Breast epithelium (tissue), 4 donors: ENCODE data around the gene DHDH. TPM values are rescaled to one million over a fixed set of nuclear protein-coding genes. Genes with fewer than 3 reads are reported as not detected.

ENCODE experiments used
- DNase-seq, 2 donors: peaks; one replicate each; pipeline ENCODE4 v3.0.0-alpha.2; 2019; ENCODE audit warnings: low spot score in 2 of 2
- H3K27ac ChIP-seq, 2 donors: fragments of 200-600 bp; sonication (generic) in 1 of 2; one replicate each; pipeline ENCODE4 v1.5.1; 2016 to 2019; ENCODE audit warnings: mild to moderate bottlenecking in 1 of 2
- H3K27me3 ChIP-seq, 2 donors: fragments of 200-600 bp; sonication (generic) in 1 of 2; one replicate each; pipeline versions ENCODE4 v1.5.1 to v1.6.0; 2017 to 2019; ENCODE audit warnings: control low read depth in 1 of 2, mild to moderate bottlenecking in 1 of 2
- H3K36me3 ChIP-seq: fragments of 200-600 bp; one replicate; pipeline ENCODE4 v1.5.1; 2019
- H3K4me1 ChIP-seq, 2 donors: fragments of 200-600 bp; sonication (generic); one replicate each; pipeline ENCODE4 v1.5.1; 2016 to 2019; ENCODE audit warnings: control low read depth in 1 of 2
- H3K4me3 ChIP-seq, 3 donors: fragments of 200-600 bp; sonication (generic); 1 replicate in 2 of 3; 2 replicates in 1 of 3; pipeline ENCODE4 v1.5.1; 2016 to 2019; ENCODE audit warnings: mild to moderate bottlenecking in 3 of 3, moderate library complexity in 2 of 3
- H3K9me3 ChIP-seq, 2 donors: fragments of 200-600 bp; sonication (generic) in 1 of 2; one replicate each; pipeline ENCODE4 v1.5.1; 2016 to 2019; ENCODE audit warnings: control low read depth in 1 of 2
- POLR2A ChIP-seq: fragments of 450-650 bp; IDR thresholded peaks from one replicate; pipeline ENCODE4 v1.6.1; 2016; ENCODE audit warnings: antibody characterized with exemption, mild to moderate bottlenecking, moderate library complexity
- POLR2AphosphoS5 ChIP-seq, 3 donors: sonication (generic); formaldehyde crosslinking; IDR thresholded peaks; one replicate each; pipeline ENCODE4 v1.6.1; 2017; ENCODE audit warnings: antibody characterized with exemption in 3 of 3
- intact Hi-C: fragments of 100-400 bp; cut with DNase I; formaldehyde crosslinking; loops from one replicate; pipeline ENCODE4 v1.15.1; 2023; ENCODE audit warnings: low total_unique reads
- total RNA-seq, 3 donors: library from RNA; depleted of rRNA; stranded (reverse); fragments of >200 nt; gene quantifications; one replicate each; pipeline ENCODE4 v1.1.0, GENCODE V29; 2016
- TF ChIP-seq, protein P1 (sequence below), 3 donors: fragments of 450-650 bp; IDR thresholded peaks; one replicate each; pipeline ENCODE4 v1.5.1; 2016 to 2017; ENCODE audit warnings: antibody characterized with exemption in 3 of 3, mild to moderate bottlenecking in 3 of 3, moderate library complexity in 3 of 3

DHDH gene
- total RNA-seq, 3 donors from 2014 or later = 0.96 to 1.3 TPM; not detected in 1

DNA sequence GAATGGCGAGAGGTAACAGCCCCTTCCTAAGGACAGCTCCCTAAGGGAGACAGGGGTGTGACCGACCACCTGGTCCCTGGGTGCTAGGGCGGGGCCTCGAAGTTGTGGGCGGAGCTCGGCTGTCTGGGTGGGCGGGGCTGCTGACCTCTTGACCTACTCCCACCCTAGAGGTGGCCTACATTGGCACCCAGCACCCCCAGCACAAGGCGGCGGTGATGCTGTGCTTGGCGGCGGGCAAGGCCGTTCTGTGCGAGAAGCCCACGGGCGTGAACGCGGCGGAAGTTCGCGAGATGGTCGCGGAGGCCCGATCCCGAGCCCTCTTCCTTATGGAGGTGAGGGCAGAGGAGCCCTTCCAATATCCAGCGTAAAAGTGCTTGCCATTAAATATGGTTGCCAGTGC, 2.4 kb downstream of the DHDH start:
- H3K9me3 ChIP-seq = peaks cover 3 to 5% of the 10 kb centered on the region in 2 donors
- H3K27ac ChIP-seq = no peak overlapping the region
- no peak overlapping the region for H3K4me3 ChIP-seq
- intact Hi-C loops = no loop called here
- no peak for DNase-seq
- no peaks in the 10 kb centered on the region for H3K27me3 ChIP-seq
- H3K36me3 ChIP-seq = no peaks in the 10 kb centered on the region
- no peak for TF ChIP-seq POLR2A
- TF ChIP-seq, protein P1, sequence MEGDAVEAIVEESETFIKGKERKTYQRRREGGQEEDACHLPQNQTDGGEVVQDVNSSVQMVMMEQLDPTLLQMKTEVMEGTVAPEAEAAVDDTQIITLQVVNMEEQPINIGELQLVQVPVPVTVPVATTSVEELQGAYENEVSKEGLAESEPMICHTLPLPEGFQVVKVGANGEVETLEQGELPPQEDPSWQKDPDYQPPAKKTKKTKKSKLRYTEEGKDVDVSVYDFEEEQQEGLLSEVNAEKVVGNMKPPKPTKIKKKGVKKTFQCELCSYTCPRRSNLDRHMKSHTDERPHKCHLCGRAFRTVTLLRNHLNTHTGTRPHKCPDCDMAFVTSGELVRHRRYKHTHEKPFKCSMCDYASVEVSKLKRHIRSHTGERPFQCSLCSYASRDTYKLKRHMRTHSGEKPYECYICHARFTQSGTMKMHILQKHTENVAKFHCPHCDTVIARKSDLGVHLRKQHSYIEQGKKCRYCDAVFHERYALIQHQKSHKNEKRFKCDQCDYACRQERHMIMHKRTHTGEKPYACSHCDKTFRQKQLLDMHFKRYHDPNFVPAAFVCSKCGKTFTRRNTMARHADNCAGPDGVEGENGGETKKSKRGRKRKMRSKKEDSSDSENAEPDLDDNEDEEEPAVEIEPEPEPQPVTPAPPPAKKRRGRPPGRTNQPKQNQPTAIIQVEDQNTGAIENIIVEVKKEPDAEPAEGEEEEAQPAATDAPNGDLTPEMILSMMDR (IDR thresholded peaks at IDR 0.05) = no peak
- no peak for TF ChIP-seq POLR2AphosphoS5 (IDR thresholded peaks at IDR 0.05)
- H3K4me1 ChIP-seq = no peaks in the 10 kb centered on the region

DNA sequence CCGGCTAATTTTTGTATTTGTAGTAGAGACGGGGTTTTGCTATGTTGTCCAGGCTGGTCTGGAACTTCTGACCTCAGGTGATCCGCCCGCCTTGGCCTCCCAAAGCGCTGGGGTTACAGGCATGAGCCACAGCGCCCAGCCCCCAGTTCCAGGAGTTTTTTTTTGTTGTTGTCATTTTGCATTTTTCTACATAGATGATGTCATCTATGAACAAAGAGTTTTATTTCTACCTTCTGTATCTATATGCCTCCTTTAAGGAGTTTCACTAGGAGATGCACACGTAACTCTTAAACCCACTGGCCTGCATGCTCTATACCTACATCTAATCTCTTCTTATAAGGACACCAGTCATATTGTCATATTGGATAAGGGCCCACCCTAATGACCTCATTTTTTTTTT, 4.8 kb downstream of the DHDH start:
- intact Hi-C loops = no loop called here
- H3K9me3 ChIP-seq = peaks cover 6 to 7% of the 10 kb centered on the region in 2 donors
- no peaks in the 10 kb centered on the region for H3K27me3 ChIP-seq
- H3K36me3 ChIP-seq = no peaks in the 10 kb centered on the region
- no peaks in the 10 kb centered on the region for H3K4me1 ChIP-seq
- TF ChIP-seq POLR2A (no peak), POLR2AphosphoS5 (IDR thresholded peaks at IDR 0.05) (no peak)
- TF ChIP-seq, protein P1 (IDR thresholded peaks at IDR 0.05) = no peak
- no peak overlapping the region for H3K4me3 ChIP-seq
- DNase-seq = no peak
- H3K27ac ChIP-seq = no peak overlapping the region

DNA sequence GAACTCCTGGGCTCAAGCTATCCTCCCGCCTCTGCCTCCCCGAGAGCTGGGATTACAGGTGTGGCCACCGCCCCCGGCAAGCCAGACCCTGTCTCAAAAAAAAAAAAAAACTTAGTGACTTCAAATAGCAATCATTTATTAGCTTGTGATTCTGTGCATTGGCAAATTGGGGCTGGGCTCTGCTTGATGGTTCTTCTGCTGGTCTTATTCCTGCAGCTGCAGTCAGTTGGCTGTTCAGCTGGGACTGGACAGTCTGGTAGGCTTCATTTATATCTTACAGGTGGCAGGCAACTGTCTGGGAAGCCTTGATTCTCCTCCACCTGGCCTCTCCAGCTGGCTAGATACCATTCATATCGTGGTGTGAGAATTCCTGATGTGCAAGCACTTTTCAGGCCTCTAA, 7.4 kb downstream of the DHDH start:
- H3K27me3 ChIP-seq = no peaks in the 10 kb centered on the region

DNA sequence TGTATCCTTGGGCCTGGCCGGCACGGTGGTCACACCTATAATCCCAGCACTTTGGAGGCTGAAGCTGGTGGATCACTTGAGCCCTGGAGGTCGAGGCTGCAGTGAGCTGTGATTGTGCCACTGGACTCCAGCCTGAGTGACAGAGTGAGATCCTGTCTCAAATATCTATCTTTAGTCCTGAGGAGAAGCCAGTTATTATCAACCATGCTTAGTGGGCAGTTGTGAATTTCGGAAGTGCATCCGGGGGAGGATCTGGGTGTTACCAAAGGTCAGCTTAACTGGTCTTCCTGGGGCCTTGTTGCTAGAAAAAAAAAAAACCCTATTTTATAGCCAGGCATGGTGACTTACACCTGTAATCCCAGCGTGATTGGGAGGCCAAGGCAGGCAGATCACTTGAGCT, 9.6 kb downstream of the DHDH start:
- H3K27me3 ChIP-seq = no peaks in the 10 kb centered on the region
- peaks cover 6 to 10% of the 10 kb centered on the region in 2 donors for H3K9me3 ChIP-seq
- intact Hi-C loops = no loop called here
- no peak overlapping the region for H3K27ac ChIP-seq
- no peak overlapping the region for H3K4me3 ChIP-seq
- TF ChIP-seq POLR2AphosphoS5 (IDR thresholded peaks at IDR 0.05) = no peak
- DNase-seq = no peak
- no peaks in the 10 kb centered on the region for H3K4me1 ChIP-seq
- H3K36me3 ChIP-seq = no peaks in the 10 kb centered on the region

More for the DNA sequence above, 7.4 kb downstream of the DHDH start:
- intact Hi-C loops = no loop called here
- peaks cover 6 to 7% of the 10 kb centered on the region in 2 donors for H3K9me3 ChIP-seq
- no peak for TF ChIP-seq POLR2A
- TF ChIP-seq, protein P1 (IDR thresholded peaks at IDR 0.05) = no peak
- TF ChIP-seq POLR2AphosphoS5 (IDR thresholded peaks at IDR 0.05) = no peak
- no peaks in the 10 kb centered on the region for H3K4me1 ChIP-seq
- H3K27ac ChIP-seq = no peak overlapping the region
- no peaks in the 10 kb centered on the region for H3K36me3 ChIP-seq
- H3K4me3 ChIP-seq = no peak overlapping the region
- DNase-seq = no peak

DNA sequence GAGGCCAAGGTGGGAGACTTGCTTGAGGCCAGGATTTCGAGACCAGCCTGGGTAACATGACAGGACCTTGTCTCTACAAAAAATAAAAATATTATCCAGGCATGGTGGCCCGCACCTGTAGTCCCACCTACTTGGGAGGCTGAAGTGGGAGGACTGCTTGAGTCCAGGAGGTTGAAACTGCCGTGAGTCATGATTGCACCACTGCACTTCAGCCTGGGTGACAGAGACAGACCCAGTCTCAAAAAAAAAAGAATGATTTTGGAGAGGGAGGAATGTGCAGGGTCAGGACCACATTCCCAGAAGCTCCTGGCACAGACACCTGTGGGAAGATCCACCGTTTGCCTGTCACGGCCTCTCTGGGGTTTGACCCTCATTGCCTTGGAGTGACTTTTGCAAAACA, 11.9 kb downstream of the DHDH start:
- Histone ChIP-seq H3K9me3 (peaks cover 6 to 10% of the 10 kb centered on the region in 2 donors), H3K4me1 (no peaks in the 10 kb centered on the region), H3K36me3 (no peaks in the 10 kb centered on the region), H3K27me3 (no peaks in the 10 kb centered on the region), H3K27ac (no peak overlapping the region), H3K4me3 (no peak overlapping the region)
- TF ChIP-seq POLR2AphosphoS5 (IDR thresholded peaks at IDR 0.05) (no peak), POLR2A (no peak)
- TF ChIP-seq, protein P1 (IDR thresholded peaks at IDR 0.05) = no peak
- intact Hi-C loops = no loop called here
- no peak for DNase-seq

DNA sequence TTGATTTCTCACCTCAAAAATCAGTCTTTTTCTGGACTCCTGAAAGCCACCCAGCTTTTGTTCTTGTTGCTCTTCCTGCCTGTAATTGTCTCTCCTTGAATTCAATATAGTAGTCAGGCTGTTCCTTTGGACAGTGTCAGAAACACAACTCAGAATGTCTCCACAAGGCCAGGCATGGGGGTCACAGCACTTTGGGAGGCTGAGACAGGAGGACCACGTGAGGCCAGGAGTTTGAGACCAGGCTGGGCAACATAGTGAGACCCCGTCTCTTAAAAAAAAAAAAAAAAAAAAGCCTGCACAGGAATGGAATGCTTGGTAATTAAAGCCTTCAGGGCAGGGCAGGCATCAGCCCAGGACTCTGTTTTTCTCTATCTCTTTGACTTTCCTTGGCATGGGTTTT, 12.3 kb downstream of the DHDH start:
- H3K36me3 ChIP-seq = no peaks in the 10 kb centered on the region
- peaks cover 4 to 6% of the 10 kb centered on the region in 2 donors for H3K9me3 ChIP-seq
- H3K4me1 ChIP-seq = no peaks in the 10 kb centered on the region
- no peak for DNase-seq
- intact Hi-C loops = no loop called here
- H3K4me3 ChIP-seq = no peak overlapping the region
- TF ChIP-seq, protein P1 (IDR thresholded peaks at IDR 0.05) = no peak
- TF ChIP-seq POLR2AphosphoS5 (IDR thresholded peaks at IDR 0.05) (no peak), POLR2A (no peak)
- H3K27me3 ChIP-seq = no peaks in the 10 kb centered on the region
- H3K27ac ChIP-seq = no peak overlapping the region
